SU-DHL-6 (cell line): Measurements from ENCODE around the gene ACP6.

Experiments
- H2AFZ ChIP-seq: fragments of 200-600 bp; sonication (generic); 2 replicates; pipeline ENCODE4 v1.6.1; 2014; ENCODE audit warnings: low read depth, mild to moderate bottlenecking, moderate library complexity, mixed read lengths, antibody characterized with exemption, low read length; ENCODE audit not compliant: severe bottlenecking
- H3F3A ChIP-seq: fragments of 200-600 bp; shearing (Covaris generic); 2 replicates; pipeline ENCODE4 v1.6.0; 2016; ENCODE audit warnings: antibody characterized with exemption, mild to moderate bottlenecking; ENCODE audit not compliant: insufficient read depth
- H3K27ac ChIP-seq: fragments of 200-600 bp; sonication (generic); 2 replicates; pipeline ENCODE4 v1.5.1; 2016; ENCODE audit warnings: low read depth, mild to moderate bottlenecking, low read length, moderate library complexity, mixed read lengths
- H3K27me3 ChIP-seq: fragments of 200-600 bp; sonication (generic), shearing (Covaris generic); 2 replicates; pipeline ENCODE4 v1.6.0; 2014; ENCODE audit warnings: mild to moderate bottlenecking, low read length
- H3K36me3 ChIP-seq: fragments of 200-600 bp; sonication (generic); 2 replicates; pipeline ENCODE4 v1.6.1; 2014; ENCODE audit warnings: mild to moderate bottlenecking, low read length, mixed read lengths
- H3K4me2 ChIP-seq: fragments of 300-600, 200-600 bp; shearing (Covaris generic), sonication (generic); 2 replicates; pipeline ENCODE4 v1.6.0; 2014; ENCODE audit warnings: low read length, low read depth, mild to moderate bottlenecking; ENCODE audit not compliant: poor library complexity, severe bottlenecking
- H3K4me3 ChIP-seq: fragments of 200-600 bp; sonication (generic); 2 replicates; pipeline ENCODE4 v1.5.1; 2014; ENCODE audit warnings: antibody characterized with exemption, low read length, mild to moderate bottlenecking, mixed read lengths; ENCODE audit not compliant: insufficient read depth, poor library complexity, severe bottlenecking
- H3K79me2 ChIP-seq: fragments of 200-600 bp; sonication (generic); 2 replicates; pipeline ENCODE4 v1.6.1; 2014; ENCODE audit warnings: mild to moderate bottlenecking, low read length, moderate library complexity; ENCODE audit not compliant: insufficient read depth
- H3K9ac ChIP-seq: fragments of 200-600 bp; sonication (generic); 2 replicates; pipeline ENCODE4 v1.7.0; 2014; ENCODE audit warnings: mild to moderate bottlenecking, low read length
- H3K9me2 ChIP-seq: fragments of 200-600 bp; sonication (generic); replicated peaks from 2 replicates; pipeline ENCODE4 v1.6.1; 2014; ENCODE audit warnings: low read length; ENCODE audit not compliant: insufficient read depth
- H3K9me3 ChIP-seq: fragments of 200-600 bp; sonication (generic); 2 replicates; pipeline ENCODE4 v1.6.1; 2014; ENCODE audit warnings: low read length, mixed read lengths; ENCODE audit not compliant: insufficient read depth
- H4K20me1 ChIP-seq: fragments of 200-600 bp; sonication (generic); 2 replicates; pipeline ENCODE4 v1.6.1; 2014; ENCODE audit warnings: low read depth, mild to moderate bottlenecking, antibody characterized with exemption, low read length, moderate library complexity, mixed read lengths
- CTCF ChIP-seq: fragments of 200-600 bp; sonication (generic); IDR thresholded peaks from one replicate; pipeline ENCODE4 v1.5.1; 2017; ENCODE audit warnings: antibody characterized with exemption, mild to moderate bottlenecking, low read length, moderate library complexity; ENCODE audit not compliant: insufficient read depth, poor library complexity, severe bottlenecking
- EZH2phosphoT487 ChIP-seq: fragments of 200-600 bp; sonication (generic), shearing (Covaris generic); conservative IDR thresholded peaks from 2 replicates; pipeline ENCODE4 v1.6.1; 2018; ENCODE audit warnings: mild to moderate bottlenecking, antibody characterized with exemption, low read length, moderate library complexity, mixed read lengths

The ACP6 gene

GRCh38 chr1:147641291-147641690 is 29.0 kb downstream of the ACP6 start:
- Histone ChIP-seq H3K36me3 (no peaks in the 10 kb centered on the region), H3K9me2 (no peaks in the 10 kb centered on the region), H2AFZ (no peak overlapping the region), H3K79me2 (no peaks in the 10 kb centered on the region), H3K9ac (no peak overlapping the region), H3K27ac (no peak overlapping the region), H3K4me3 (no peak overlapping the region), H3K27me3 (no peaks in the 10 kb centered on the region), H3K4me2 (no peak overlapping the region), H3K9me3 (no peaks in the 10 kb centered on the region), H4K20me1 (no peaks in the 10 kb centered on the region), H3F3A (no peaks in the 10 kb centered on the region)
- no peak for TF ChIP-seq EZH2phosphoT487
- TF ChIP-seq CTCF = no peak

GRCh38 chr1:147640553-147641165 is 29.7 kb downstream of the ACP6 start:
- Histone ChIP-seq H3F3A (no peaks in the 10 kb centered on the region), H4K20me1 (no peaks in the 10 kb centered on the region), H3K79me2 (no peaks in the 10 kb centered on the region), H3K4me2 (no peak overlapping the region), H2AFZ (no peak overlapping the region), H3K36me3 (no peaks in the 10 kb centered on the region), H3K9me2 (no peaks in the 10 kb centered on the region), H3K27me3 (no peaks in the 10 kb centered on the region), H3K9me3 (no peaks in the 10 kb centered on the region), H3K9ac (no peak overlapping the region), H3K4me3 (no peak overlapping the region), H3K27ac (no peak overlapping the region)
- TF ChIP-seq CTCF (peak; percentile 65), EZH2phosphoT487 (no peak)

- TF ChIP-seq CTCF (no peak), EZH2phosphoT487 (no peak)
- Histone ChIP-seq H3K9ac (no peak overlapping the region), H3K79me2 (no peaks in the 10 kb centered on the region), H2AFZ (no peak overlapping the region), H3K36me3 (no peaks in the 10 kb centered on the region), H3K9me3 (no peaks in the 10 kb centered on the region), H3K4me3 (no peak overlapping the region), H3K27ac (no peak overlapping the region), H3K9me2 (no peaks in the 10 kb centered on the region), H4K20me1 (no peaks in the 10 kb centered on the region), H3K27me3 (no peaks in the 10 kb centered on the region), H3K4me2 (no peak overlapping the region), H3F3A (no peaks in the 10 kb centered on the region)
Observed at GRCh38 chr1:147636314-147636713, 34.0 kb downstream of the ACP6 start.
